Renal cortical epithelial cell (primary cell): Measurements from ENCODE around the gene RALGPS1. TPM values are rescaled to one million over a fixed set of nuclear protein-coding genes. Genes with fewer than 3 reads are reported as not detected.
A peak's percentile ranks its signal among the peaks of the same experiment; 100 is the strongest.

ENCODE experiments used
- DNase-seq: peaks from one replicate; pipeline ENCODE4 v3.0.0-alpha.2; 2011; ENCODE audit warnings: low read depth
- total RNA-seq: library from RNA; depleted of rRNA; stranded (reverse); fragments of >200 nt; gene quantifications from 2 replicates; pipeline ENCODE4 v1.2.3, GENCODE V29; 2014

RALGPS1 gene
- total RNA-seq, 1 donor from 2014 or later: 5.4 TPM

DNA sequence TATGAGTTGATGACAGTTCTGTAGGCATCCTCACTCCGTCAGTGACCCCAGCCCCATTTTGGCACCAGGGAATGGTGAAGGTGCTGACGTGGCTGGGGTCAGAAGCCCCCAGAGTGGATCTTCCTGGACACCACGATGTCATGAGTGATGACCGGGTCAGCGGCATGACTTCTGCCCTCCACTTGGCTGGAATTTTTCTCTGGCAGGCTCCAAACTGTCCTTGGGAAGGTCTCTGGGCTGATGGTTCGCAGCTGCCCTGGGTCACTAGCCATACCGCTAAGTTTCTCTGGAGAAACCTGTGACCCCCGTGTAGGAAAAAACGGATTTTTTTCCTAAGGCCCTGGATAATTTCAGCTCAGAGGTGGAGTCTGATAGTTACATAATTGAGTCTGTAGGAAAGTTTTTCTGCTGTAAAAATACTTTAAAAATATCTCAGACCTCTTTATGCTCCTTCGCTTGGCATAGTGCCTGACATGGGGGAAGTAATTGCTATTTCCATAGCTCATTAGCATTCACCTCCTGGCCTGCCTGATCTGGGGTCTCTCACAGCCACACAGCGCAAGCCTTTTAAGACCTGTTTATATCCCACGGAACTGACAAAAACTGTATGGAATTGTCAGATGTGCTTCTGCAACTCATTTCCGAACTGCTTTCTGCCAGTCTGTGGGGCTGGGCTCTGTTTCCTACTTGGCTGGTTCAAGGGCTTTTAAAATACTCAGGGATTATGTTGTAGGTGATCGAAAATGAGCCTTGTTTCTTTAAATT lies 138.7 kb downstream of the RALGPS1 start:
- DNase-seq: peak; percentile 10

DNA sequence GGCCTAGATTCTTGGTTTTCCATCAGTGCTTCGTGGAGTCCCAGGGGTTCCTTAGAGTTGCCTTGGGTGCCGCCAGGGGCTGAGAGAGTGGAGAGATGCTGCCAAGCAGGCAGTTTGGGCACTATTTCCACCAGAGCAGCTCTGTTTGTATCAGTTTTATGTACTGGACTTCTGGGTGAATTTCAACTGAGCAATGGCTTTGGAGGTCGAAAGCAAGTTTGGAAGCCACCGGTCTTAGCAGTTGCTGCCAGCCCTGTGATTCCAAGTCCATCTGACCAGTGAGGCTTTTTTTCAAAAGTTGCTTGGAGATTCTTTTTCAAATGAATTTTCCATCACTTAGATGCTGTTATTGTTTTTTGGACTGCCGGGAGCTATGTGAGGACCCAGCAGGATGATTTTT lies 139.4 kb downstream of the RALGPS1 start:
- DNase-seq: no peak

DNA sequence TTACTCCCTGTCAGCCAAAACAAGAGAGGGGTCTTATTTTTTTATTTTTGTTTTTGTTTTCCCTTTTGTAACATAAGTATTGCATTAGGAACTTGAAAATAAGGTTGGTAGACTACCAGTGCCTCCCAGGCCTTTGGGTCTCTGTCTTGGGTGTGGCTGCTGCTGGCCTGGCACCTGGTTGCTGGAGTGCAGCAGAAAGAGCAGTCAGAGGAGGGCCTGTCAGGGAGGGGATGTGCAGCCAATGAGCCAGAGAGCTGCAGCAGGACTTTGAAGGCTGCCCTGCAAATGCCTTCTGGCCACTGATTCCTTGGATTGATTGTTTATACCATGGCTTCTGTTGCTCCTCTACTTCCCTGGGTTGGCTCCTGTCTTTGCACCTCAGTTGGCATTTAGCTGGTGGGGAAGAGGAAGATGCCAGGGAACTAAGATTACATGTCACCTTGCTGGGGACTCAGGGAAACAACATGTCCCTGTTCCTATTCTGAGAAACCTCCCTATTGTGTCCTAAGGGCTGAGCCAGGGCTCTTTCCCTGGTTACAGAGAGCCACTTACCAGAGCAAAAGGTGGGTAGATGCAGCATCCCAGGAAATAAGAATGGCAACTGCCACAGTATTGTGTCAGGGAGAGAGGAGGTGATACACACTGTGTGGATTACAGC lies 141.3 kb downstream of the RALGPS1 start:
- DNase-seq: no peak

DNA sequence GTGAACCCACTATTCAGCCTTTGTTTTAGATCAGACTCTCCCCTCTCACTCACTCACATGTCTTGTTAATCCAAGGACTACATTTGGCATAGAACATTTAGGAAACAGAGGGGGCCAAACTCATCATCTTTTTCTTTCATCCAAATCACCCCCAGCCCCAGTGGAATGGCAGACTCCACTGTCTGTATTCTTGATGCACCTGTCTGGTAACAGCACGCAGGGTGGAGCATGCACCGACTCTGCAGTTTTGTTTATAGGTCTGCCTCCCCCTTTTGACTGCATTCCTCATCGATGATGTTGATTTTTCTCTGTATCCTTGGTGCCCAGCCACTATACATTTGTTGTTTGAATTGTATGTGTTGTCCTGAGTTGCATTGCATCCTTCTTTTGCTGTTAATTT lies 141.9 kb downstream of the RALGPS1 start:
- DNase-seq: no peak

DNA sequence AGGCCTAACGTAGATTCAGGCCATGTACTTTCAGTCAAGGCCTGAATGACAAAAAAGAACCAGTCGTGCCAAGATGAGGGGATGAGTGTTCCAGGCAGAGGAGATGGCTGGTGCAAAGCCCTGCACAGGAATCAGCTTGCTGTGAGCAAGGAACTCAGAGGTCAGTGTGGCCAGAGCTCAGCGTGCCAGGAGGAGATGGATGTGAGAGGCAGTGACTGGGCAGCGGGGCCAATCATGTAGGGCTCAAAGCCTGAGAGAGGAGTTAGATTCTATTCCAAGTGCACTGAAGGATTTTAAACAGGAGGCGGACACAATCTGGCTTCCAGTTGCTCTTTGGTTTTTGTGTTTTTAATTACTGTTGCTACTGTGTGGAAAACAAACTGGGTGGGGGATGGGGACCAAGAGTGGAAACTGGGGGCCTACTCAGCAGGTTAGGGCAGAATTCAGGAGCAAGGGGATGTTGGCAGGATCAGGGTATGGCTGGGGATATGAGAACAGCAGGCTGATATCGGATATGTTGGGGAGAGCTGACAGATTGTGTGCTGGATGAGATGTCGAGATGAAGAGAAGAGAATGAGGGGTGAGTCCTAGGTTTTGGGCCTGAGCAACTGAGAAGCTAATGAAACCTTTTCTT lies 143.5 kb downstream of the RALGPS1 start:
- DNase-seq: no peak

DNA sequence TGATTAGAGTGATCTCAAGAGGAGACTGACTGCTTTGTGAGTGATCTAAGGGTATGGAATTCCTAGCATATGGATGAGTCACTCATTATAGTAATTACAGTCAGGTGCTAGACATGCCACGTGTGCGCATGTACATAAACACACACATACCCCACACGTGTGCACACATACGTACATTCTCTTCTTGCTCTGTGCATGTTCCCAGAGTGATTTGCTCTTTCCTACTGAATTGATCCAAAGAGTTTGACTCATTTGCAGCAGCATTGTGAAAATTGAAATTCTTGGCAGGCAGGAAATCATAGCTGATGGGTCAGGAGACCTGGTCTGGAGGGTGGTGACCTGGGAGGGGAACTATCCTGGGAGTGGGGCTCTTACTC lies 144.1 kb downstream of the RALGPS1 start:
- no peak for DNase-seq

DNA sequence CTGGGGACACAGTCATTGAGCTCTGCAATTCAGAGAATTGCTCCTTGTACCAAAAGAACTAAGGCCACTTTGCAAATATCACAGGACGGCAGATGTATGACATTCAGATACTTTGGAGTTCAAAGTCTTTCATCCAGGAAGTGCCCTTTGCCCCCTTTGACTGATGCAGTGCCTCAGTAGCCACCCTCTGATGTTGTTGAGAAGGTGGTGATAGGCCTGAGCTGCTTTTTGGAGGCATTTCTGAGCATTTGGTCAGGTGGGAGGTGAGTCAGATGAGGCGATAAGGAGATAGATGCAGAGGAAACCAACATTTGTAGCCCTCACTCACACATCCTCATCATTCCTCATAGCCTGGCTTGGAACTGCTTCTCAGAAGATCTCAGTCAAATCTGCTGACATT lies 144.4 kb downstream of the RALGPS1 start:
- DNase-seq: no peak

DNA sequence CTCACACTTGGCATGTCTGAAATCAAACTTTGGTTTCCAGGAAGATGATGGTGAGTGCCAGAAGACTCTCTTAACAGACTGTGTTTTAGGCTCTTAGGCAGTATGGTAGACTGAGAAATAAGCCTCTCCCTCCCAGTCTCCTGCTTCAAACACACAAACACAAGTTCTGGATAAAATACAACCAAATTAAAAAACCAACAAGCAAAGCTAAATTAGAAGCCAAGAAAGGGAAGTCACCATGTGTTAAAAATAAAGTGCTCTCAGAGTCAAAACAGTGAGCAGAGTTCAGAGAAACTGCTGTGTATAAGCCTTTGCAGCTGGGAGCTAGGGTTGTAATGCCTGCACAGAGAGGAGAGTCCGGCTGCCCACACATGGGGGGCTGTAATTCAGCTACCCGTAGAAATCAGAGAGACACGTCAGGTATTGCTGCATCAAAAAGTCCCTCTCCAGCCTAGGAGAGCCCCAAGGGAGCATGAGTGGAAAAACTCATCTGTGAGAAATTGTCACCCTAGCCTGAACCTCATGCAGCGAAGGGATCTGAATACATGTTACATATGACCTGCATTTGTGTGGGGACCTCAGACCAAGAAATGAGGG lies 145.3 kb downstream of the RALGPS1 start:
- no peak for DNase-seq

DNA sequence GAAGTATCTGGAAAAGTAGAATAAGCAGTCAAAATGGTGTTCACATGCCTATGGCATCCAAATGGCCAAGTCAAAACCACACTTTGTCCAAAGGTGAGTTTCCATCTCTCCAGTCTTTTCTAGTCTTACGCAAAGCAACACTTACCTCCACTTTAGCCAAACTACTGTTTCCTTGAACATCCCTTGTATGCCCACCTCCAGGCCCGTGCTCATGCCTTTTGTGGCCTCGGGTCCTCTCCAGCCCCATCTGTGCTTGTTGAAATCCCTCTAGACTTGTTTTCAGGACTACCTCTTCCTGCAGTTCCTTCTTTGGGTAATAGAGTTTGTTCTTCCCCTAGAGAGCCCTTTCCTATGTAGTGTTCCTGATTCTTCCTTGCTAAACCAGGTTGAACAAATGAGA lies 146.8 kb downstream of the RALGPS1 start:
- DNase-seq: no peak

DNA sequence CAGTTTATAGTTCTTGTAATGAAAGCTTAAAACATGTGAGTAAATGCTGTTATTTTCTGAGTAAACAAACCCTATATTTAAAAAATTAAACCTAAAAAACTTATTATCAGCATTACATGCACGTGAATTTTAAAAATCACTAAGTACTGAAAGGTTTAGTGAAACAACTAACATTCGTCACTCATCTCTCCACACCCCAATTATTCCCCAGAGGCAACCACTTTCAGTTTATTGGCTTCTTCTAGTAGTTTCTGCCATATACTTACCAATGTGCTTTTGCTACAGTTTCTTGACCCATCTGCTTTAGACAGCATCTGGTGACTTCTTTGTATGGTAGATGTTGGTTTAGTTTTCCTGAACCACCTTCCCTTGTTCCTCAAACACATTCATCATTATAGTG lies 149.8 kb downstream of the RALGPS1 start:
- no peak for DNase-seq

DNA sequence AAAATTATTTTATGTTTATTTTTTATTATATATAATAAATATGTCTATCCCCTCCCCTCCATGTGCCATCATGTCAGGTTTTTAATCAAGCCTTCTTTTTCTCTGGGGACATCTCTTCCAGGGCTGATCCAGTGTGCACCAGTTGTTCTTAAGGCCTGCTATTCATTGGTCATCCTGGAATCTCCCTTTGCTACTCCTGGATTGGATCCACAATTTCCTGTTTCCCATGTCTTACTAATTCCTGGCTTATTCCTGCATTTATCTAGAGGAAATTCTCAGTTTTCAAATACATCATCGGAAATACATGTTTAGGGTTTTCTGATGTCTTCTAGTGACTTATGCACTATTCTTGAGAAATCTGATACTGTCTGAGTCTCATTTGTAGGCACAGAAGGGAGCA lies 151.0 kb downstream of the RALGPS1 start:
- DNase-seq: peak; percentile 35

DNA sequence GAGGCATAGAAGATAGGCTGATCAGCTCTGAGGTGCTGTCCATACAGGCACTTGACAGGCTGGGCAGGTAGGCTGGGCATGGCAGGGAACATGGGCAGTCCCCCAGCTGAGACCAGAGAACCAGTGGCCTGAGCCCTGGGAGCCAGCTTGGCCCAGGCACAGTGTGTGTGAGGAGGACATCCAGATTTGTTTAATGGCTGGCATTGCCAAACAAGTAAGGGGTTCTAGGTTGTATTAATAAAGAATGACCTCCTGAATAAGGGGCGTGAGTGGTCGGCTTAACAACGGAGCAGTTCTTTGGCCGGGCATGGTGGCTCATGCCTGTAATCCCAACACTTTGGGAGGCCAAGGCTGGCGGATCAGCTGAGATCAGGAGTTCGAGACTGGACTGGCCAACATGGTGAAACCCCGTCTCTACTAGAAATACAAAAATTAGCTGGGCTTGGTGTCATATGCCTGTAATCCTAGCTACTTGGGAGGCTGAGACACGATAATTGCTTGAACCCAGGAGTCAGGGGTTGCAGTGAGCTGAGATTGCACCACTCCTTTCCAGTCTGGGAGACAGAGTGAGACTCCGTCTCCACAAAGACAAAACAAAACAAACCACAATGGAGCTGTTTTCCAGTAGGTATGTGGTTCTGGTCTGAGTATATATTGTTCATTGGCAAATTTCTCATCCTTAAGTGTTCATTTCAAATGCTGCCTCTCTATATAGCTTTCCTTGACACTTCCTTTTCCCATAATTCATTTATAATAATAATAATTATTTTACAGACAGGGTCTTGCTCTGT lies 151.7 kb downstream of the RALGPS1 start:
- peak; percentile 36 for DNase-seq

DNA sequence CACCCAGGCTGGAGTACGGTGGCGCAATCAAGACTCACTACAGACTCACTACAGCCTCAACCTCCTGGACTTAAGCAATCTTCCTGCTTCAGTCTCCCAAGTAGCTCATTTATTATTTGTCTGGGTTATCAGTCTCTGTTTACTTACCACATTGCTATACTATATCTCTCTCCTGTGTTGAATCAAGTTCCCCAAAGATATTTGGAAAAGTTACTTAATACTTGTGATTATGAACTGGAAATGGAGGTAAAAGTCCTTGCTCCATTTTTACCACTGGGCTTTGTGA lies 152.2 kb downstream of the RALGPS1 start:
- peak; percentile 49 for DNase-seq

DNA sequence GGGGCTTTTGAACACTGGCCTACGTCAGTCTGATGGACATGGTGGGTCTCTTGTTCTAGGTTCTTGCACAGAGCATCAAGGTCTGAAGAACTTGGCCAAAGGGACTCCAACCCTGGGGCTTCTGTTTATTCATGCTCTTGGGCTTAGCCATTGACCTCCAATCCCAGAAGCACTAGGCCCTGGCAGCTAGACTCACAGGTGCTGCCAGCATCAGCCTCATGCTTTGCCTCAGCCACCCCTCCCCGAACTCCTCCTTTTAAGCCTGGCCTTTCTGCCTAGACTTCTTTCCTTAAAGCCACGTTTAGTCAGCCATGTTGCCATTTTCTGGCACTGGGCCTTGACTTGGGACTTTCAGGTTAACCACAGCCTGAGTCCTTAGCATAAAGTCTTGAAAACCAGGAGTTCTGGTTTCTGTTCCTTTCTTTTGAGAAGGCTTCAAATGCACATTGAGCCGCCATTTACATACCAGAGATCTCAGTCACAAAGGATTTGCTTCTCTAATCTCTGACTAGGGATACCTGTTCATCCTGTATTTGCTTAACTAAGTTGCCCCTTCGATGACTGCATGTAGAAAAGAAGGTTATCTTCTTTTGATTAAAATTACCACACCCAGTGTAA lies 153.1 kb downstream of the RALGPS1 start:
- peak; percentile 51 for DNase-seq

DNA sequence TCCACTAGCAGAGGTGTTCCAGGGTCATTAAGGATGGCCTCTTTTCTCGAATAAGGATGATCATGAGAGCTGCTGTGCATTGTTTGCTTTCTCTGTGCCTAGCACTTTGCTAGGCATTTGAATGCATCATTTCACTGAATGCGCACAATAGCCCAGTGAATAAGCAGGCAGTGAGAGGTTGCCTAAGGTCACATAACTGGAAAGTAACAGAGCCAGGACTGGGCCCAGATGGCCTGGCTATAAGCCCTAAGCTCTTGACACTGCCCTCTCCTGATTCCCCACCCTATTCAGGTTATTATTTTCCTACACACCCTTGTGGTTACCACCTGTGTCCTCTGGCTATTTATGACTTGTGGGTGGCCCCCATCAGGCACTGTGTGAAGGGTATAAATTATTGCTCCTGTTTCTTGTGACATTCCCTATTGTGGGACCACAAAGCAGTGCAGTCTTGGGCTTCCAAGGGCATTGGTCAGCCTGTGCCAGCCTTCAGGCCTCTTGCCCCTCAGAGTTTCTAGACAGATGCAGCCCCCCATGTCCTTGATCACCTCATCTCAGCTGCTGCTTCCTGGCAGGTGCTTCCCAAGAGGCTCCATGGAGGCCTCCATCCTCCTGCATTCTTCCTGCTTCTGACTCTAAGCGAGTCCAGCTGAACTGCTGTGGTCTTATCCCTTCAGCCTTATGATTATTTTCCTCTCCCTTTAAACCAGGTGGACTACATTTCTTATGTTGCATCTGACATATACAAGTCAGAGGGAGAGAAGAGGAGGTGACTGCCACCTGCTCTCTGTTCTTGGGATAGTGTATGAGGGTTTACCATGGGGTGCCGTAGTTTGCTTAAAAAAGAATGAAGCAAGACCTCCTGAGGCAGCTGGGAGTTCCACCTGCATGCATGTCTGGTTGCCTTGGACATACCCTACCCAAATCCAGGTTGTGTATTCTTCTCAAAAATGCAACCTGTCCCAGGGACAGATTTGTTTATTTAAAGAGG lies 160.3 kb downstream of the RALGPS1 start:
- peak; percentile 57 for DNase-seq

DNA sequence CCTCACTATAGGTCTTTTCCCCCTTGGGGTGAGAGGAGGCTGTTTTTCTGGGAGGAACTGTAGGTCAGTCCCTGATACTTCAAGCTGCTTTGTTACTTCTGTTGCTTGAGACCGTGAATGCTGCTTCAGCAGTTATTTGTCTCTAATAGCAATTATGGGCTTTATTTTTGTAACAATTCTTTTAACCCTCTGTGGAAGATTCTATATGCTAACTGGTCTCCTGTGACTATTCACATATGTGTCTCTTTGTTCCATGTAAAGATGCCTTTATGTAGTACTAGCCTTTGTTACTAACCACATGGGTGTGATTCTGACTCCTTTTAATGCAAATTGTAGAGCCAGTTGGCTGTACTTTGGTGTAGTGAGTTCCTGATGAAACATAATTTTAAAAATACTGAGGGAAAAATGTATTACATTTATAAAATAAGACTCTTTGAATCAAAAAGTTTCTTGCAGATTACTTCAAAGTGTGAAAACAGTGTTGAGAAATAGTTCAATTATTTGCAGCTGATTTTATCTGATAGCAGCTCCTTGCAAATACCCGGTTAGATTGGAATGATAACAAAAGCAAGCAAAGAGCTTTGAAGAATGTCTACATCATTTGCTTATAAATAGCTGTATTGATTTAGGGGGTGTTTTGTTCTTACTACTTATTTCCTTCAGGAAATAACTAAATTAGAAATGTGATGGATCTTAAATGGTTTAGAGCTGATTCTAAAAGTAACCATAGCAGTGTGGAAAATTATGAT lies 161.2 kb downstream of the RALGPS1 start:
- DNase-seq: peak; percentile 22

DNA sequence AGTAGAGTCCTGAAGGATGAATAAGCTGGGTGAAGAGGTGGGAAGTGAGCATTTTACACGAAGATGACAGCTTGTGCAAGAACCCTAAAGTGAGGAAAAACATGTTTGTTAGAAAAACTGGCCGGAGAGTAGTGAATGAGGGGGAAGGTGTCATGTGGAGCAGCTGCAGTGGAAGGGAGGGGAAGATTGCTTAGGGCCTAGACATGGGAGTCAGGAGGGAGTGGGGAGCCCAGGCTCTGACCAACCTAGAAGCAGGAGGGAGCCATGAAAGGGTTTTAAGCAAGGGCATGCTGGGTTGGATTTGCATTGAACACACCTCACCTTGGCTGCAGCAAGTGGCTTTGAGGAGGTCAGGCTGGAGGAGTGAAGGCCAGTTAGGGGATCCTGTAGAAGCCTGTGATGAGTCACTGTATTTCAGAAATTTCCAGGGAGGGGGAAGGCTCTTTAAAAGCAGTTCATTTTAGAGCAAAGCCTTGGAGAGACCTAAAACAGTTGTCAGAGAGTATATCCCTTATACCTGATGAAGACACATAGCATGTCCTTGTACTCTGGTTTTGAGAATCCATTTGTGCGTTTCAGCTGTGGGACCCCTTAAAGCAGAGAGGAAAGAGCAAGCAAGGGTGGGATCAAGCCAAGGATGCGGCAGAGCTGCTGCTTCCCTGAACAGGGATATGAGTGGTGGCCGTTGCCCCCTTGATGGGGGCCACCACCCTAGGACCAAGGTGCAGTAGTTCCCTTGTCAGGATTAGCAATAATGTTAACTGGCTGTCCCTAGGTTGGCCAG lies 162.5 kb downstream of the RALGPS1 start:
- peak; percentile 23 for DNase-seq

DNA sequence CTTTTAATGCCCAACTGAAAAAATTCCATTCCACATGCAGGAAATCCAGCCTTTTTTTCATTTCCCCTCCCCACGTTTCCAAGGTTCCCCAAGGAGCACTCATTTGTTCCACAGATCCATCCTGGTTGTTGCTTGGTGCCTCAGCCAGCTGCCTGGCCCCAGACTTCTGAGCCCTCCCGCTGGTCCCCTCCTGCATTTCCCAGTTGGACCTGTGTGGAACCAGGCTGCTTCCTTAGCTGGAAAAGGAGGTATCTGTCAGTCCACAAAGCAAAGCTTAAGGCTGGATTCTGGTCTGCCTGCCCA lies 163.0 kb downstream of the RALGPS1 start:
- no peak for DNase-seq

DNA sequence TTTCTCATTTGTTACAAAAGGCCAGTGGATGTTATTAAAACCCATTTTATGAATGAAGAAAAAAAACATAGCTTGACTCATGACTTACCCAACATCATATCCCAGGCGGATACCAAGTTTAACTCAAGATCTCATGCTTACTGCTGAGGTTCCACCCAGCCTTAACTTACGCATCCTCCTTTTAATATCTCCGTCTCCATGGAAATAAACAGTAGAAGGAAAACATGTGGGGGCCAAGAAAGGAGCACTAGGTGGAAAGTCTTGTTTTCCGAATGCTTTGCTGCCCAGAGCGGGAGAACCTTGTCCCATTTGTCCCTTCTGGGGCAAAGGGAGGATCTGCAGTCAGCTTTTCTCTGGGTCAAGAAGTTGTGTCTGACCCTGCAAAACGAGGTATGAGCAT lies 163.8 kb downstream of the RALGPS1 start:
- no peak for DNase-seq
